ENCODE measurements around the gene CKLF.
"Not testable (repeated sequence)": the region's sequence is repeated elsewhere in the genome, so short reads cannot be mapped to it uniquely, and the experiment has no call there.

Gene CKLF

GRCh38 chr16:66568355-66568754, 16.0 kb downstream of the CKLF start:
- DNase-seq (ENCODE audit: low spot score) = peak; percentile 49

DNA sequence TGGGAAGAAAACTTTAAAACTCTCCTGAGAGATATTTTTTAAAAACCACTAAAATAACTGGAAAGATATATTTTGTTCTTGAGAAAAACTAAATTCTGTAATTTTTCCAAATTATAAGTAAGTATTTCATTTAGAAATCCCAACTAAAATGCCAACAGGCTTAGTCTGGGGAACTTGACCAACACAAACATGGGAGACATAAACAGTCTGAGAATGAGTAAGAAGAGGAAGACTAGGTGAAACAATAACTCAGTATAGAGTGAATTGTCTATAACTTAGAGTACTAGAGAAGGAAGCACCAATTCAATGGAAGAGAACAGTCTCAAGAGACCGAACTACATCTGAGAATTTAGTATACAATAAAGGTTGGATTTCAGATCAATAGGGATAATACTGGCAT, 16.8 kb downstream of the CKLF start:
- peak; percentile 64 for DNase-seq (ENCODE audit: low spot score)

GRCh38 chr16:66569827-66570405, 17.5 kb downstream of the CKLF start:
- DNase-seq (ENCODE audit: low spot score) = peak; percentile 43

GRCh38 chr16:66572356-66572755, 20.0 kb downstream of the CKLF start:
- no peak for DNase-seq (ENCODE audit: low spot score)

DNA sequence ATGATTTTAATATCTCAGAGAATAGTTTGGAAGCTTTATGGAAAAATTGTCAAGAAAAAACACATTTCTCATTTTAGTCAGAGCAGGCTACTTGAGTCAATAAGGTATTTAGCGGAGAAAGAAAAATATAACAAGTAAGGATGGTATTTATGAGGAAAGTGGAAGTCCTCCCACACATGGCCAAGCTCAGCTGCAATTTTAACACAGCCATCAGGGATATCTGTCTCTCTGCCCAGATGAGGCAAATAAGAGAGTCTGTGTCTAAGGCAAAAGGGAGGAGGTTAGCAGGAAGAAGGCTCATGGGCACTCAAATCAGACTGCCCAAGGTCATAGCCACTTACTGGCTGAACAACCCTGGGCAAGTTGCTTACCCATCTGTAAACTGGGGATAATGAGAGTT, 21.7 kb downstream of the CKLF start:
- DNase-seq (ENCODE audit: low spot score) = no peak

DNA sequence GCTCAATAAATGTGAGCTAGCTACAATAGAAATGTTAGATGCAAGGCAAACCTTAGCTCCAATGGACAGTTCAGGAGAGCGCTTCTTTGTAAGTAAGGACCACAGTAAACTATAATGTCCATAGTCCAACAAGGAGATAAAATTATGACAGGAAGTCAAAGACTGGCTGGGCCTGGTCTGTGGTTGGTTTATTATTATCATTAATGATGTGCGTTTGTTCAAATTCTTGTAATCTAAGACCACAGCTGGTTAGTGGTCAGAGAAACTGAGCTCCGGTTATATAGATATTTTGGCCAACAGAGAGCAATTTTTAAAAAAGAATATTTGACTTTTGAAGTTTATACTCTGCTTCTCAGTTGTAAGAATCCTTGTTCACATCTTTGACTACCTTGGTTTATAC, 22.2 kb downstream of the CKLF start:
- no peak for DNase-seq (ENCODE audit: low spot score)

GRCh38 chr16:66575060-66575459, 22.7 kb downstream of the CKLF start:
- no peak for DNase-seq (ENCODE audit: low spot score)

GRCh38 chr16:66576296-66576695, 23.9 kb downstream of the CKLF start:
- DNase-seq (ENCODE audit: low spot score) = no peak

GRCh38 chr16:66578651-66579531, 26.5 kb downstream of the CKLF start, which contains the start of gene CMTM2:
TSS of gene CMTM2 (plus strand) at chr16:66579463. CDS start at chr16:66579608, 145 bp downstream.
- no peak for DNase-seq (ENCODE audit: low spot score)

GRCh38 chr16:66580605-66581209, 28.3 kb downstream of the CKLF start:
- DNase-seq (ENCODE audit: low spot score) = peak; percentile 88

- DNase-seq (ENCODE audit: low spot score) = no peak
Measured at GRCh38 chr16:66581246-66581952, 29.0 kb downstream of the CKLF start.

DNA sequence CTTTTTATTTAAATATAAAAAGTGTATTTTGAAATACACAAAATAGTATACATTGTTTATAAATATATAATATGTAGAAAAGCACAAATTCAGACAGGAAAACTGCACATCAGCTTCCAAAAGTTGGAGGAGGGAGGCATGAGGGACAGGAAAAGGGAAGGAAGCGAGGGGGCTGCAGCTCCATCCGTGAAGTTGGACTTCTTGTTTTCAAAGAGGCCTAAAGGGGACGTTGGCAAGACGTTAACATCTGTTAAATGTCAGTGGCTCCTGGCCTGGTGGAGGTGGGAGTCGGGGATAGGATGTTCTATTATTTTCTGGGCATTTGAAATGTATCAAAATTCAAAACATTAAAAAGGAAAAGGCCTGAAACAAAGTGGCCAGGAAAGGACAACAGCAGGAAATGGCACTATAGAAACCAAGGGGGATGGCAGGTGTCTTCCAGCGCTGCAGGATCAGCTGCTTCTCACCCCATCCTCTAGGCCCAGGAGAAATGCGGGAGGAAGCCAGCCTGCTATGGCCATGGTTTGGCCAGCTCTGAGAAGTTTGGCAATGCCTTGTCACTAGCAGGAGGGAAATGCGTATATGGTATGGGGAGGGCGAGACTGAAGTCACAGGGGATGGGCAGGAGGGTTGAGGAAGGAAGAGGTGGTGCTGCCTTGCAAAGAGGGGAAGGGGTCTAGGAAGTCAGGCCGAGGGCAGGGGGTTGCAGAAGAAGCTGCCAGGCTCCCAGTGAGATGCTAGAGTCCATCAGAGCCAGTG, 33.3 kb downstream of the CKLF start:
- DNase-seq (ENCODE audit: low spot score) = no peak

DNA sequence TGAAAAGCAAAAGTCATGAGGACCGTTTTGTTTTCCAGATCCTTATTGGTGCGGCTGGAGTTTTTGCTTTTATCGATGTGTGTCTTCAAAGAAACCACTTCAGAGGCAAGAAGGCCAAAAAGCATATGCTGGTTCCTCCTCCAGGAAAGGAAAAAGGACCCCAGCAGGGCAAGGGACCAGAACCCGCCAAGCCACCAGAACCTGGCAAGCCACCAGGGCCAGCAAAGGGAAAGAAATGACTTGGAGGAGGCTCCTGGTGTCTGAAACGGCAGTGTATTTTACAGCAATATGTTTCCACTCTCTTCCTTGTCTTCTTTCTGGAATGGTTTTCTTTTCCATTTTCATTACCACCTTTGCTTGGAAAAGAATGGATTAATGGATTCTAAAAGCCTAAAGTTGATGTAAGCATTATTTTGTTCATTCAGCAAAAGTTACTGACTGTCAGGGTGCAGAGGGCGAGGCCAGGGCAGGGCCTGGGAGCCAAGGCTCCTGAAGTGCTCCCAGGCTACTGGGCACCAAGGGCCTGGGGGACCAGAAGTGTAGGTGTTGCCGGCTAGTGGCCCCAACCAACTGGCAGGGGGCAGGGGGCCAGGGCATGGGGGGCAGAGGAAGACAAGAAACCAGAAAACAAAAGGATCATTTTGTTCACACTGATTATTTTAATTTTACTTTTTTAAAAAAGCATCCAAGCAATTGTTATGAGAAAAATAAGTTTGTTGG, 35.7 kb downstream of the CKLF start:
- no peak for DNase-seq (ENCODE audit: low spot score)

GRCh38 chr16:66588981-66589713, 36.8 kb downstream of the CKLF start:
- no peak for DNase-seq (ENCODE audit: low spot score)

- DNase-seq (ENCODE audit: low spot score) = no peak
Measured at GRCh38 chr16:66590322-66590721, 37.9 kb downstream of the CKLF start.

DNA sequence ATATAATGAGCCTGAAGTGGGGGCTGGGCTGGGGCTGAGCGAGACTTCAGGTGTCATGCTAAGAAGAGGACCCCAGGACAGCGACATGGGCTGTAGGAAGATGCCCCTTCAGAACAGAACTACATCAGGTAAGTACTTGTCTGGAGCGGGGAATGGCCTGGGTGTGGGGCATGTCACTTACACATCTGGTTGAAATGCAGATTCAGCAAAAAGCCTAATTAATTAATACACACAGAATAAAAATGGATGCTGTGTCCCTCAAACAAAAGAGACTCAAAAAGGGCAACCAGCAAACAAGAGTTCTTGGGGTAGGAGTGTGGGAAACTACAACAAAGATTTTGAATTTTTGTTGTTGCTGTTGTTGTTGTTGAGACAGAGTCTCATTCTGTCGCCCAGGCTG, 38.6 kb downstream of the CKLF start:
- no peak for DNase-seq (ENCODE audit: low spot score)

GRCh38 chr16:66592241-66592640, 39.9 kb downstream of the CKLF start:
- DNase-seq (ENCODE audit: low spot score) = no peak

- no peak for DNase-seq (ENCODE audit: low spot score)
Measured at GRCh38 chr16:66592814-66593213, 40.4 kb downstream of the CKLF start.

- DNase-seq (ENCODE audit: low spot score) = no peak
Measured at GRCh38 chr16:66594739-66595138, 42.4 kb downstream of the CKLF start.

GRCh38 chr16:66596559-66596958, 44.2 kb downstream of the CKLF start:
- DNase-seq (ENCODE audit: low spot score) = not testable (repeated sequence)
